OCI-LY1 (cell line): ENCODE measurements around the gene TAF4.

ENCODE experiments used
- H2AFZ ChIP-seq: fragments of 200-600 bp; sonication (generic), shearing (Covaris generic); 2 replicates; pipeline ENCODE4 v1.6.0; 2014; ENCODE audit warnings: antibody characterized with exemption, mild to moderate bottlenecking, low read length
- H3F3A ChIP-seq: fragments of 200-600 bp; sonication (generic), shearing (Covaris generic); 2 replicates; pipeline ENCODE4 v1.6.0; 2014; ENCODE audit warnings: mild to moderate bottlenecking, antibody characterized with exemption, low read length, moderate library complexity; ENCODE audit not compliant: insufficient read depth
- H3K27ac ChIP-seq: fragments of 200-600 bp; sonication (generic); 2 replicates; pipeline ENCODE4 v1.5.1; 2014; ENCODE audit warnings: low read length, mixed run types, mild to moderate bottlenecking, low read depth; ENCODE audit not compliant: poor library complexity, severe bottlenecking
- H3K27me3 ChIP-seq: fragments of 200-600 bp; sonication (generic); 2 replicates; pipeline ENCODE4 v1.6.0; 2014; ENCODE audit warnings: antibody characterized with exemption, mild to moderate bottlenecking, low read length, moderate library complexity; ENCODE audit not compliant: insufficient read depth
- H3K36me3 ChIP-seq: fragments of 200-600 bp; sonication (generic); 2 replicates; pipeline ENCODE4 v1.6.1; 2014; ENCODE audit warnings: mild to moderate bottlenecking, antibody characterized with exemption, low read length, moderate library complexity, mixed read lengths; ENCODE audit not compliant: insufficient read depth
- H3K4me1 ChIP-seq: fragments of 200-600 bp; sonication (generic); 2 replicates; pipeline ENCODE4 v1.5.1; 2014; ENCODE audit warnings: mild to moderate bottlenecking, low read length, moderate library complexity; ENCODE audit not compliant: insufficient read depth, severe bottlenecking
- H3K4me2 ChIP-seq: fragments of 200-600 bp; sonication (generic), shearing (Covaris generic); 2 replicates; pipeline ENCODE4 v1.6.1; 2014; ENCODE audit warnings: low read length
- H3K4me3 ChIP-seq: fragments of 200-600 bp; sonication (generic); 2 replicates; pipeline ENCODE4 v1.5.1; 2014; ENCODE audit warnings: low read length, low read depth, mild to moderate bottlenecking, mixed read lengths; ENCODE audit not compliant: poor library complexity, severe bottlenecking
- H3K79me2 ChIP-seq: fragments of 200-600 bp; shearing (Covaris generic); 2 replicates; pipeline ENCODE4 v1.6.1; 2016; ENCODE audit warnings: mixed run types, low read length, mixed read lengths; ENCODE audit not compliant: insufficient read depth
- H3K9ac ChIP-seq: fragments of 200-600 bp; sonication (generic), shearing (Covaris generic); 2 replicates; pipeline ENCODE4 v1.6.1; 2014; ENCODE audit warnings: mild to moderate bottlenecking, low read length, mixed read lengths
- H3K9me2 ChIP-seq: fragments of 200-600 bp; sonication (generic), shearing (Covaris generic); 2 replicates; pipeline ENCODE4 v1.6.1; 2014; ENCODE audit warnings: low read depth, mild to moderate bottlenecking, low read length, mixed read lengths
- H3K9me3 ChIP-seq: fragments of 200-600 bp; shearing (Covaris generic); 2 replicates; pipeline ENCODE4 v1.6.1; 2014; ENCODE audit warnings: low read length, mixed read lengths
- H4K20me1 ChIP-seq: fragments of 200-600 bp; sonication (generic), shearing (Covaris generic); 2 replicates; pipeline ENCODE4 v1.6.0; 2016; ENCODE audit warnings: mild to moderate bottlenecking, low read length; ENCODE audit not compliant: insufficient read depth
- CTCF ChIP-seq: fragments of 200-600 bp; sonication (generic), shearing (Covaris generic); IDR thresholded peaks from 2 replicates; pipeline ENCODE4 v1.5.1; 2017; ENCODE audit warnings: mild to moderate bottlenecking, antibody characterized with exemption, low read length, moderate library complexity, mixed read lengths
- EZH2 ChIP-seq: fragments of 200-600 bp; sonication (generic), shearing (Covaris generic); IDR thresholded peaks from 2 replicates; pipeline ENCODE4 v1.8.0; 2017; ENCODE audit warnings: borderline replicate concordance, mixed run types, mild to moderate bottlenecking, antibody characterized with exemption, low read length, moderate library complexity, mixed read lengths

TAF4 gene

GRCh38 chr20:61942526-61942925 is 123.2 kb downstream of the TAF4 start:
- no peaks in the 10 kb centered on the region for H3F3A ChIP-seq
- no peak overlapping the region for H2AFZ ChIP-seq
- no peaks in the 10 kb centered on the region for H3K79me2 ChIP-seq
- H3K9me2 ChIP-seq: no peaks in the 10 kb centered on the region
- no peaks in the 10 kb centered on the region for H3K36me3 ChIP-seq
- no peaks in the 10 kb centered on the region for H3K4me1 ChIP-seq
- H3K9me3 ChIP-seq: no peaks in the 10 kb centered on the region
- no peak for TF ChIP-seq CTCF
- TF ChIP-seq EZH2: no peak
- no peak overlapping the region for H3K9ac ChIP-seq
- H3K27ac ChIP-seq: no peak overlapping the region
- H3K4me3 ChIP-seq: no peak overlapping the region
- H3K4me2 ChIP-seq: no peak overlapping the region
- no peaks in the 10 kb centered on the region; the same call in 1 of the 2 replicates for H3K27me3 ChIP-seq
- H4K20me1 ChIP-seq: no peaks in the 10 kb centered on the region

DNA sequence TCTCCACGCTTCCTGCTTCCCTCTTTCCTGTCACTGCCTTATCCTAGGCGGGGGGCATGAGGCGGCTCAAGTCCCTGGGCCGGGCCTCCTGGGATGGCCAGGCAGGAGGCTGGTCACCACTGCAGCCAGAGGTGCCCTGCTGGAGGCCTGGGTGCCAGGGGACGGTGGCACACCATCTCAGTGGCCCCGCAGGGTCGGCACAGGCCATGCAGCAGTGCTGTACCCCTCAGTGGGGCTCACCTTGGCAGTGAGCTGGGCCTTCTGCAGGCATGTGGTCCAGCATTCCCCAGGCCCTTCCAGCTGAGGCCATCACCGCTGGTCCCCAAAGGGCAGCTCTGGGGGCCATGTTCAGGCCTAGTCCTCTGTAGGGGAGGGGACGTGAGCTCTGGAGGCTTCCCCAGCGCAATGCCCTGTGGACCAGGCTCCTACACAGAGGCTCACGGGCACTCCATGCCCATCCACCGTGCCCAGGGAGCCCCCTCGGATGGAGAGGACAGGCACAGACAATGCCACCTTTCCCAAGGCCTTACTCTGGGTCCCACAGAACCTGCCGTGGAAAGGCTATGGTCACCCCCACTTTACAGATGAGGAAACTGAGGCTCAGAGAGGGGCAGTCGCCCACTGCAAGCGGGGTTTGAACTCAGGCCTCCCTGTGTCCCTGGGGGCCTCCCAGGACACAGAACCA is 123.8 kb downstream of the TAF4 start:
- Histone ChIP-seq H3K36me3 (no peaks in the 10 kb centered on the region), H3K79me2 (no peaks in the 10 kb centered on the region), H3K27me3 (no peaks in the 10 kb centered on the region; the same call in 1 of the 2 replicates), H3K4me1 (no peaks in the 10 kb centered on the region), H2AFZ (no peak overlapping the region), H3K4me2 (no peak overlapping the region), H3K9ac (no peak overlapping the region), H3K27ac (no peak overlapping the region), H3F3A (no peaks in the 10 kb centered on the region), H4K20me1 (no peaks in the 10 kb centered on the region), H3K9me2 (no peaks in the 10 kb centered on the region), H3K4me3 (no peak overlapping the region), H3K9me3 (no peaks in the 10 kb centered on the region)
- no peak for TF ChIP-seq CTCF

- H3F3A ChIP-seq: no peaks in the 10 kb centered on the region
- H3K4me2 ChIP-seq: no peak overlapping the region
- H3K9ac ChIP-seq: no peak overlapping the region
These were observed 124.5 kb downstream of the TAF4 start for GRCh38 chr20:61940976-61941720.

More at GRCh38 chr20:61940976-61941720, 124.5 kb downstream of the TAF4 start:
- H3K9me3 ChIP-seq: no peaks in the 10 kb centered on the region
- no peaks in the 10 kb centered on the region for H4K20me1 ChIP-seq
- no peak overlapping the region for H3K4me3 ChIP-seq
- H3K9me2 ChIP-seq: no peaks in the 10 kb centered on the region
- H3K4me1 ChIP-seq: no peaks in the 10 kb centered on the region
- no peaks in the 10 kb centered on the region; the same call in 1 of the 2 replicates for H3K27me3 ChIP-seq
- H3K79me2 ChIP-seq: no peaks in the 10 kb centered on the region
- H3K36me3 ChIP-seq: no peaks in the 10 kb centered on the region
- TF ChIP-seq CTCF (no peak), EZH2 (no peak)
- H3K27ac ChIP-seq: no peak overlapping the region
- H2AFZ ChIP-seq: no peak overlapping the region
